HG03066 (cell line): ENCODE measurements around the gene TACC2.

Source experiments
- ATAC-seq: cut with Tn5 transposase; IDR thresholded peaks from one replicate; pipeline ENCODE4 v1.9.1; 2021; ENCODE audit warnings: low read depth; ENCODE audit not compliant: unreplicated experiment

TACC2 gene

DNA sequence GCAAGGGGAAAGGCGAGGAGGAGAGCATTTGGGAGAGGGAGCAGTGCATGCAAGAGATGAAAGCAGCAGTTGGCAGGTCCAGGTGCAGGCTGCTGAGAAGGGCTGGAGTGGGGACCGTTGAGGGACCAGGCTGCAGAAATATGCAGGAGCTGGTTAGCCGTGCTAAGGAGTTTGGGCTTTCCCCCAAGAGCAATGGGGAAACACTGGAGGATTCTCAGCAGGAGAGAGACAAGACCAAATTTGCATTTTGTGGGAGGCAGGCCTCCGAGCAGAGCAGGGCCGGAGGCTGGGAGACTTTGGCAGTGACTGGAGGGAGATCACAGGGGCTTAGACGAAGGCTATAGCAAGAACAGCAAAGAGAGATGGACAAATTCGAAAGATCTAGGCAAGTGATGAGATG lies 293.9 kb downstream of the TACC2 start:
- no peak for ATAC-seq

DNA sequence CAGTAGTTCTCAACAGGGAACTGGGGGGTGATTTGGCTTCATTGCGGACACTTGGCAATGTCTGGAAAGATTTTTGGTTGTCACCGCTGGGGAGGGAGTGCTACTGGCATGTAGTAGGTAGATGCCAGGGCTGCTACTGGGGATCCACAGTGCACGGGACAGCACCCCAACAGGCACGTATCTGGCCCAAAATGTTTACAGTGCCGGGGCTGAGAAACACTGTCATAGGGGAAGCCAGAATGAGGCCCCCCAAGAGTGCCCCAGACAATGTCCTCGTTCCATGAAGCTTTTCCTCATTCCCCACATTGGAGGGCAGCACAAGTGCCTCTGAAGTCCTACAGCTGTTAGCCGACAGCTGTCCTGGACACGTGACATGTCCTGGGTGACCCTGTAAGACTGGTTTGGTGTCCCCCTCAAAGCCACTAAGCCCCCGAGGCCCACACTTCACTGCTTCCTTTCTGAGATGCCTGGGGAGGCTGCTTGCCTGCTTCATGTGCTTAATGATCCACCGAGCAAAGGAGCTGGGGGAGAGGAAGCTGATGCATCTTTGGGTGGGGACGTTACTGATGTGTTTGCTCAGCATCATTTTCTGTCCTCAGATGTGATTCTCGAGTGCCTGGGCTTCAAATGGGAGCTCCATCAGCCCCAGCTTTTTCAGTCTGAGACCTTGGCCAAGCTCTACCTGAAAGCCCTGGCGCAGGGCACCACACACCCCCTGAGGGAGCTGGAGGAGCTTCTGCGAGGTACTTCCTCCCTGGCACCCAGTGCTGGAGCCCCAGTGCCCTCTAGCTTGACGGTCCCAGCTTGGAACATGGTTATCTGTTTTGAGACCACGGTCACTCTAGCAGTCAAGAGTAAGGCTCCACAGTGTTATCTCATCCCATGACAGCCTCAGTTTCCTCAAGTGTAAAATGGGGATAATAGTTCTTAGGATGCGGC lies 296.8 kb downstream of the TACC2 start:
- ATAC-seq: no peak

DNA sequence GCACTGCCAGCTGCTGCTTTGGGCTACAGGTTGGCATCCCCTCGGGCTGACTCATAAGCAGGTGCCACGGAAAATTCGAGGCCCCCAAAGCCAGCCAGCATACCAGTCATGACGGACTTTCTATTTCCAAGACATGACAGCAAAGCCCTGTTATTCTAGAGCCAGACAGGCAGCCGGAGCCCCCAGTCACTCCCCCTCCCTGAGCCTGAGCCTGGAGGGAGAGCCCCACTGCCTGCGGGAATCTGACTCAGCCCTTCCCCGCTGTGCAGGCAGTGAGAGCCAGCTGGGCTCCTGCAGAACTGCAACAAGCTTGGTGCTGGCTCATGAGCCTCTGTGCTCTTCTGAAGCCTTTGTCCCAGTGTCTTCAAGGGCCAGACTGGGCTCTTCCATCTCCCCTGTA lies 297.9 kb downstream of the TACC2 start:
- ATAC-seq: no peak

DNA sequence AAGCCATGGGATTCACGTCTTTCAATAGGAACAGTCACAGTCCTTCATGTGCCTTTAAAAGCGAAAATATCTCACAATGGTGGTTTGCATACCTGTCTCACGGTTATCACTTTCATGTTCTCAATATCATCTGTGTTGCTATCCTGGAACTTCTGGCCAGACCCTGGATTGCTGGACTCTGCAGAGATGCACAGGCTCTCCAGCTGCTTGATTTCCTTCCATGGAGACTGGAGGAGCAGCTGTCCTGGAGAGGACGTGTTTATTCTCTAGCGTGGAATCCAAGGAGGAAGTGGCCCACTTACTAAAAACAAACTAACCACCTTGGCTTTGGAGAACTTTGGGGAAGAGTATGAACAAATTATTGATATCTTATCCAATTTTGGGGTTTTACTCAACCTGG lies 298.6 kb downstream of the TACC2 start:
- no peak for ATAC-seq

DNA sequence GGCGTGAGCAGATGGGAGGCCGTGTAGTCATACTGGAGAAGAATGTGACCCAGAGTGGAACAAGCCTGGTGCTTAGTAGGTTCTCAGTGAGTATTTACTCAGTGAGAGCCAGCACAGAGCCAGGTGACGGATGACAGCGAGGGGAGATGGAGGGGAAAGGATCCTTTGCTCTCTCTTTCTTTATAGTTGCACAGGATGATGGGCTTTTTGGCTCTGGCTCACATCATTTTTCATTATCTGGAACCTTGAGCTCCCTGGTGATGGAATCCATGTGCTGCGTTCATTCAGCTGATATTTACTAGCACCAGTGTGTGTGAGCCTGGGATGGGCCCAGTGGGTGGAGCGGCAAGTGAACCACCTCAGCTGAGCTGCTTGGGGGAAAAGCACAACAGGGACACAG lies 299.3 kb downstream of the TACC2 start:
- ATAC-seq: no peak

DNA sequence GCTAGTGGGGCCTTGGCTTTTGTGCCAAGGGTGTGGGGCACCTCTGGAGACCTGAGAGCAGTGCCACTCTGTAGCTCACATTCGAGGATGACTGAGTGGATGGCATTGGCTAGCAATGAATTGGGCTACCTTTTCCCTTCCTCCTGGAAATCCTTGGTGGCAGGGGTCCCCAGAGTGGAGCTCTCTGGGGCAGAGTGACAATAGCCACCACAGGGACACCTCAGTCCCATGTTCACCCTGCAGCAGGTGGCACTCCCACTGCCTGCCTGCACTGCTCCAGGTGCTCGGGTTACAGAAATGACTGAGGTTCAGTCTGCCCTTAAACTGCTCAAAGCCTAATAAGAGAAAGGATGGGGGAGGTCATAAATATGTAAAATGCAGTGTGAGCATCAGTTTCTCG lies 300.0 kb downstream of the TACC2 start:
- no peak for ATAC-seq

DNA sequence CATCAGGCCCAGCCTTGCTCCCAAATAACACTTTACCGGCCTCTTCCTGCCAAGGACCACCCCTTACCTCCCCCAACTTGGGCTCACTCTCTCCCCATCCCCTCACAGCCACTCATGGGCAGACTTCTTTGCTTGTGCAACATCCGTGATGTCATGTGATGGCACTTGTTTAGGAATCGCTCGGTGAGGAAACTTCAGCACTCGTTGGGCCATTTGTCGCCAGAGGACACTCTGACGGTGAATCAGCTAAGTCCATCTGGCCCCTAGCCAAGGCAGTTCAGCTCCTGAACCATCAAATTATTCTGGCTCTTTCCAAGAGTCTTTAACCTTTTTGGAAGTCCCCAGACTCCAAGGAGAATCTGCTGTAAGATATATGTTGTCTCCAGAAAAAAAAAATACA lies 301.4 kb downstream of the TACC2 start:
- ATAC-seq: no peak

DNA sequence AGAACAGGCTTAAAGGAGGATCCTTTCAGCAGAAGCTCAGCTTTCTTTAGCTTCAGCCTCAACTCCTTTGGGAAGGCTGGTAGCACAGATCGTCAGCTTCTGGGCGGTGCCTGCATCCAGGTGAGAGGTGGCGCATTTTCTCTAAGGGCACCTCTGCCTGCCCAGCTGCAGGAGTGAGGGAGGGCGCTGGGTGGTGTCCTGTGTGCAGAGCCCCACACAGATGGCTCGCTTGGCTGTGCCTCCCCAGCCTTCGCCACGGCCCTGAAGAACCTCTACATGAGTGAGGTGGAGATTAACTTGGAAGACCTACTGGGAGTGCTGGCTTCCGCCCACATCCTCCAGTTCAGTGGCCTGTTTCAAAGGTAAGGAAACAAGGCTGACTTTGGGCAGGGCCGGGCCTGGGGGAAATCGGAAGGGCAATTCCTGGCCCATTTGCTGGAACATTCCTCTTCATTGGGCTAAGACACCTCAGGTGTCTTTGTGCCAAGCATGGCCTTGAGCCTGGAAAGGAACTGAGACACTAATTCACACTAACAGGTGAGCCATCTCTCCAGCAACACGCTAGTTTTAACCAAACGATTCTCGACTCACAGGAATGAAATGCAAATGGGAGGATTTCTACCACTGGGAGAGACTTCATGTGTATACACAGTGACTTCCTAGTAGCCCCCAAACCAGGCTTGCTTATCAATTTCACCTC lies 302.0 kb downstream of the TACC2 start:
- ATAC-seq: no peak

DNA sequence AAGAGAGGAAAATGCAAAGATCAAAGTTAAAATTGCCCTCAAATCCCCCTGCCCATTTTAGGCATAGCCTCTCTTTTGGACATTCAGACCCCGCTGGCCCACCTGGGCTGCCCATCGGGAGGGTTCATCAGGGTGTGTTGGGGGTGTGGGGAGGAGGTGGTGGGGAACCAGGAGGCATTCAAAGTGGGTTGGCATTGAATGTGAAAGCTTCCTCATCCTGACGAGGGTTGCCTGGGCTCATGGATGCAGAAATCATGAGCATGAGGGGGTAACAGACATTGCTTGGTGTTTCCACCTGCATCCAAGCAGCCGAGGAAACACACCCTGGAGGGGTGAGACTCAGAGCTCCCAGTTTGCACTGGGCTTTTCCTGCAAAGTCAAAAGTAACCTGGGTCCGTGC lies 302.8 kb downstream of the TACC2 start:
- no peak for ATAC-seq

DNA sequence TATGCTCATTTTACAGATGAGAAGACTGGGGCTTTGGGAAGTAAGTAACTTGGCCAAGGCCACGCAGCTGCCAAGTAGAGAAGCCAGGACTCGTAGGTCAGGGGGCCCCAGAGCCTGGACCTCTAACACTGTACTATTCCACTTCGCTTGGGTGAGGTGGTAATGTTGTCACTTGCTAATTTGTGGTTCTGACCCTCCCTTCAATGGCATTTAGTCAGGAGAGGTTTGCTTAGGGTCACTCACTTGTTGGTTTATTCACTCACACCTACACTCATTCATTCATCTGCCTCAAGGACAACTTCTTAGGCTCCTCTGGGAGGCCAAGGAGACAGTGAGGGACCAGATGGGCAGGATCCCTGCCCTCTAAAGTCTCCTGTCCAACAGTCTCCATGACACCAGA lies 303.4 kb downstream of the TACC2 start:
- no peak for ATAC-seq

DNA sequence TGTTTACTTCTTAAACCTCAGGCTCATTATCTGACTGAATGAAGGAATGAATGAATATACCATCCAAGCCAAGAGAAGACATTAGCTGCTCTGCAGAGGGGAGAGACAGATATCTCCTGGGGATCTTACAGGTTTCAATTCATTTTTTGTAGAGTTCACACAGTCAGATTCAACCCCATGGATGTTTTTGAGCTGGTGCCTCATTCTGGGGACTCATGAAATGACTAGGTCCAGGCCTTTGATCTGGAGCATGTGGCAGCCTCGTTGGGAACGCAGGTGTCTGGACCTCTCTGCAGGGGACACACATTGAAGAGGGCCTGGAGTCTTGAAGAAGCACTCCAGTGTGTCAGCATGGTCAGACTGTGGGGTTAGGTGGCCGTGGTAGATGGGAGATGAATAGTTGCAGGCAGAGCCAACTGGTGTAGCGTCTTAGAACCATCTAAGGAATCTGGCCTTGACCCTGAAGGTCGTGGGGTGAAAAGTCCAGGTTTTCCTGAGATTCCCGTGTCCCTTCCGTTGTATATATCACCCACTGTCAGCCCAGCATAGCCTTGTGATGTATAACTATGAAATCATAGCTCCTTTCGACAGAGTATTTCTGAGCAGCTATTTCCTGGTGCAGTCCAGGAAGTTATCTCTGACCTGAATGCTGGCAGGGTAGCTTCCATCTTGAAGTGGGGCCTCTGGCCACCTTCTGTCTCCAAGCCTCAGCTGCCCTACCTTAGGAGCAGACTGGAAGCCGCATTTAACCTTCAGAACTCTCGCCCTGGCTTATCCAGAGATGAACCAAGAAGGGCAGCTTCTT lies 304.4 kb downstream of the TACC2 start:
- no peak for ATAC-seq

DNA sequence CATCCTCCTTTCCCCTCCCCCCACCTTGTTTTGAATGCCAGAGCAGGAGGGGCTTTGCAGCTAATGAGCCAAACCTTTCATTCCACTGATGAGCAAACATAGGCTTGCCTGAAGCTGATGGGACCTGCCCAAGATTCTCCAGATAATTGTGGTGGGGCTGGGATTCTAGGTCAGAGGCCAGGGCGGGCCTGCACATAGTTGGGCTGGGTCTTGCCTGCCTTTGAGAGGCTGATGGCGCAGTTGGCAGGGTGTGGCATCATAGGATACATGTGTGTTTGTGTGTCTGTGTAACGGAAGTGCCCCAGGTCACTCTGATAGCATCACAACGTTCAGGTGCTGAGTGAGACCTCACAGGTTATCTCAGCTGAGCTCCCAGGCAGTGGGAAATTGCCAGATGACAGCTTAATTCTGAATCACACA lies 305.0 kb downstream of the TACC2 start:
- ATAC-seq: no peak

DNA sequence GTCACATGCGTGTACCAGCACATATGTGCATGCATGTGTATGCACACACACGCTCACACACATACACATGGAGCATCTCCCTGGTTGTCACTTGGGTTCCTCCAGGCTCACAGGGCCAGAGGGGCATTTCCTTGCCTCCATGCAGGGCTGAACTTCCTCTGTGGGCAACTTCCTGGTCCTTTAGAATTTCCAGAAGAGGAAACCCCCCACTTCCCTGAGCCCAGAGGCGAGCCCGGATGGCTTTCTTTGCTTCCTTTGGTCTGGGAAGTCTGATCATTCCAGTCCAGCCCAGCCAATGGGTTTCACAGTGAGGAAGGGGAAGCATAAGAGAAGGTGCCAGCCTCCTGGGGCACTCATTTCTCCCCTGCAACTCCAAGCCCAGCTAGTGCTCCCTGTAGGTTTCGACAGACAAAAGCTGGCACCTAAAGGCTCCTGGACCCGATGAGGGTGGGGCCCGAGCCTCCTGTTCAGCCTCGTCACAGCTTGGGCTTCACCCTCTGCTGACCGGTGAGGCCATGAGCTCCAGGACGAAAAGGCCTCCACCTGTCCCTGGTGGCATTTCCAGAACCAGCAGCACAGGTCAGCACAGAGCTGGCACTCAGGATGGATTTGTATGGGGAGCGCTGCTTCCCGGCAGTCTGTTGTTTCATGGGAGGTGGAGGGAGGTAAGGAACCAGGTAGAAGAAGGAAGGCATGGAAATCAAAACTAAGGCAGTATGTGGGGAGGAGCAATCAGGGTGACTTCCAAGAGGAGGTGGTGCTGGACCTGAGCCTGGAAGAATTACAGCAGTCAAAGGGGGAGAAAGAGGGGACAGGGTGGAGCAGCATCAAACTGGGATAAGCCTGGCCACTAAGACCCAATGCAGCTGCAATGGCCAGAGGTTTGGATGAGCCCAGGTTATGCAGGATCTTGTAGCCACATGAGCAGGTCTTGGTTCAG lies 305.8 kb downstream of the TACC2 start:
- ATAC-seq: no peak

DNA sequence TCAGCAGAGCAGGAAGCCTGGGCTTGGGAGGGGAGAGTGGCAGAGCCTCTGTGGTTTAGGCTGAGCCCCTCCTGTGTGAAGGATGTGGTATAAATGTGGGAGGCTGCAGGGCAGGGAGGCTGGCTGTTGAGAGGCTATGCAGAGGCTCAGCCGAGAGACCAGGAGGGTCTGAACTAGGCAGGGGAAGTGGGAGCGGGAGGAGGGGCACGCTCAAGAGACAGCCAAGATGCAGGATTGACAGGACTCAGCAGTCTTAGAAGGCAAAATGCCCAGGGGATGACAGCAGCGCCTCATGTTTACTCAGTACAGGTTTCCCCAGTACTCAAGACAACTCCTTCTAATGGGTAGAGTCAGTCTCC lies 306.5 kb downstream of the TACC2 start:
- no peak for ATAC-seq

DNA sequence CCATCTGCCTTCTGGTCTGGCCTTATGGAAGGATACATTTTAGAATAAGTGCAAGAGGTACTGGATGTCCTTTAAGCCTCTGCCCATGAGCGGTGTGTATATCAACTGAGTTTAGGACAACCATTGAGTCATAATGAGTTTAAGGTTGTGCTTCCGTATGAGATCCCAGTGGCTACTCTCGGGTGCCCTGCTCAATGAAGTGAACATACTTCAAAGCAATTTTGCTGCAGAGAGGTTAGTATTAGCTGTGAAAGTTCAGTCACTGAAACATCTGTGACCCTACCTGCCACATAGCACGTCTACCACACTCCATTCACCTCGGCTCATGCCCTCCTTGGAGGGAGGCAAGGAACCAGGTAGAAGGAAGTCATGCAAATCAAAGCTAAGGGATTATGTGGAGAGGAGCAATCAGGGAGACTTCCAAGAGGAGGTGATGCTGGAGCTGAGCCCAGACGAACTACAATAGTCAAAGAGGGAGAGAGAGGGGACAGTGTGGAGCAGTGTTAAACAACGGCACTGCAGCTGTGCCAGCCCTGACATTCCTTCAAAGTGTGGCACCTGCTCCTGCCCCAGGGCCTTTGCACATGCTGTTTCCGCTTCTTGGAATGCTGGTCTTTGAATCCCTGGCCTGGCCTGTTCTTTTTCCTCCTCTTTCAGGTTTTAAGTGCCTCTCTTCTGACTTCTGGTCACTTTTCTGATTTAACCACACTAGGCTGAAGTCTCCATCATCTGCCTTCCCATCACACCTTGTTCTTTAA lies 307.6 kb downstream of the TACC2 start:
- no peak for ATAC-seq

DNA sequence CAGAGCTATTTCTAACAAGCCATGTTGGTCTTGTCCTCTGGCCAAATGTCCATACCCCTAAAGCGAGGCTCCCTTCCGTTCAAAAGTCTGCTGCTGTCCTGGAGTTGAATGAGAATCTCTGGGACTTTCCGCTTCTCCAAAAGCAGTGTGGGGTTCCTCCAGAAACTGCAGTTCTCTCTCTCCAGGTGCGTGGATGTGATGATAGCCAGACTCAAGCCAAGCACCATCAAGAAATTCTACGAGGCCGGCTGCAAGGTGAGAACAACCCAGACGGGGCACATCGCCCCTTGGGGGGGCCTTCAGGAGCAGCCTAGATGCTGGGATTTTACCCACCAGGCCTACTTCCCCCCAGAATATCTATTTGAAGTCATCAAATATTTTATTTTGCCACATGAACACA lies 308.6 kb downstream of the TACC2 start:
- no peak for ATAC-seq

DNA sequence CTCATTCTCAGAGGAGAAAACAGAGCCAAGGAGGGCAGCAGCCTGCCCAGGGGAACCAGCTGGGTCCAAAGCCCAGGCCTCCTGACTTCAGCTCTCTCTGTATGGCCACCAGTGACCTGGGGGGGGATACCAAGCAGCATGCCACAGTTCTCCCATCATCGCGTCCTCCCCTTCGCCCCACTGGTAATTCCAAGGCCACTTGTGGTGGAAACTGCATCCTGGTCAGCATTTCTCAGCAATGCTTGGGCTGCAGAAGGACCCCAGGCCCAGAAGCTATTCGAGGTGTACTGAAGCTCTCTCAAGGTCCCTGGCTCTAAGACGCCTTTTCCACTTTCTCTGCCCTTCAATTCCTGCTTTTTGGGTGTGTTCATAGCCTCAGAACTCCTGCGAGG lies 309.2 kb downstream of the TACC2 start:
- ATAC-seq: no peak

DNA sequence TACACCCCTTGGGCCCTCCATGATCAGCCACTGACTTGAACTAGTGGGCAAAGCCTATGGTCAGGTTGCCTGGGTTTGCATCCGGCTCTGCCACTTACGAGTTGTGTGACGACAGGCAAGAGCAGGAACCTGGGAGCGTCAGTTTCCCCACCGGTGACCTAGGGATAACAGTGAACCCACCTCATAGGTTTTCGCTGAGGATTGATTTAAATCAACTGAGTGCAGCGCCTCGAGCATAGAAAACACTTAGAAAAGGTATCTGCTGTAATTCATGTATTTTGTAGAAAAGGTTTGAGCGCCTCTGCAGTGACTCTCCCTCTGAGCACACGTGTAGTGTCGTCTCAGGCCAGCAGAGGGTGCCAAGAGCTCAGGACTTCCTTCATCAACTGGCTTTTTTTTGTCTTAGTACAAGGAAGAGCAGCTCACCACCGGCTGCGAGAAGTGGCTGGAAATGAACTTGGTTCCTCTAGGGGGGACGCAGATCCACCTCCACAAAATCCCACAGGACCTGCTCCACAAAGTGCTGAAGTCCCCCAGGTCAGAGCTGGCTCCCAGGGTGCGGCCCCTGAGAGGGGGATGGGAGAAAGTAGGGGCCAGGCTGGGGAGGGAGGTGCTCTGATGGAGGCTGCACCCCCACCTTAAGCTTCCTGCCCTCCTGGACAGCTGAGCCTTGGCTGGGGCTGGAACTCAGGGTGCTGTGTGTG lies 309.8 kb downstream of the TACC2 start:
- peak; percentile 58 for ATAC-seq
